Ishikawa (cell line): ENCODE measurements around the gene GPR153.

Experiments
- CEBPB ChIP-seq: IDR thresholded peaks from 2 replicates; pipeline ENCODE4 v1.6.1; 2012
- CREB1 ChIP-seq: IDR thresholded peaks from 2 replicates; pipeline ENCODE4 v1.6.1; 2012; ENCODE audit warnings: low read depth
- EGR1 ChIP-seq: IDR thresholded peaks from 2 replicates; pipeline ENCODE4 v1.6.1; 2012
- EP300 ChIP-seq: IDR thresholded peaks from 2 replicates; pipeline ENCODE4 v1.6.1; 2012; ENCODE audit warnings: borderline replicate concordance
- FOXM1 ChIP-seq: IDR thresholded peaks from 2 replicates; pipeline ENCODE4 v1.6.1; 2012; ENCODE audit warnings: low read depth, borderline replicate concordance
- RAD21 ChIP-seq: IDR thresholded peaks from 2 replicates; pipeline ENCODE4 v1.6.1; 2012; ENCODE audit warnings: low read depth
- TAF1 ChIP-seq: IDR thresholded peaks from 2 replicates; pipeline ENCODE4 v1.6.1; 2012; ENCODE audit warnings: low read depth, mild to moderate bottlenecking
- TEAD4 ChIP-seq: IDR thresholded peaks from 2 replicates; pipeline ENCODE4 v1.6.1; 2012
- YY1 ChIP-seq: IDR thresholded peaks from 2 replicates; pipeline ENCODE4 v1.6.1; 2012; ENCODE audit warnings: low read depth
- ZBTB7A ChIP-seq: IDR thresholded peaks from 2 replicates; pipeline ENCODE4 v1.6.1; 2012; ENCODE audit warnings: low read depth
- TF ChIP-seq, protein P1 (sequence below): IDR thresholded peaks from 2 replicates; pipeline ENCODE4 v1.6.1; 2012; ENCODE audit warnings: low read depth, mild to moderate bottlenecking
- TF ChIP-seq, protein P2 (sequence below): IDR thresholded peaks from 2 replicates; pipeline ENCODE4 v1.6.1; 2012

DNA sequence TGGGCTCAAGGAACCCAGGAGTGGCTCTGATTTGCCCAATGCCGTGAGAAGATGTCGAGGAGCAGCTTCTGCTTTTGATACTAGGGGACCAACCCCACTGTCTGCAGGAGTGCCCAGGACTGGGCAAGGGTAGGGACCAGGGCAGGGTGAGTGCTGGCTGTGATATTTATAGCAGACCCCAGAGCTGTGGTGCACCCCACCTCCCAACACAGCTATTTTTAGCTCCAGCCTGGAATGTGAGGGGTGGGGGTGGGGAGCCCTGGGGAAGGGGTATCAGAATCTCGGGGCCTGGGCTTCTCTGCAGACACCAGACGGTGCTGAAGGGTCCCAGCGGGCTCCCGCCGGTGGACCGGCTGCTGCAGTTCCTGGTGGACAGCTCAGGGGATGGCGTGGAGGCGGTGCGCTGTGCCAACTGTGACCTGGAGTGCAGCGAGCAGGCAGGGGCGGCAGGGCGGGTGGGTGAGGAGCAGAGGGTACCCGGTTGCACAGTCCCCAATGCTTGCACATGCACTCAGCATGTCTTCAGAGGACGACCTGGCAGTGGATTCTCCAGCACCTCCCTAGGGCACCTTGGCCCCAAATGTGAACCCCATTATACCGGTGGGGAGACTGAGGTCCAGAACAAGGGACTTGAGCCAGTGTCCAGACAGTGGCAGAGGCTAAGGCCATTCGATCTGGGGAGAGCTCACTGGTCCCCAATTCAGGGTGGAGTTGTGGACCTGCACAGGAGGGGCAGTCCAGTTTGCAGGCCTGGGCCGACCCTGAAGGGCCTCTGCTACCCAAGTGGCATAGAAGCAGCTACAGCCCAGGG lies 53.6 kb downstream of the GPR153 start:
- TF ChIP-seq EP300 (no peak), CEBPB (no peak), ZBTB7A (no peak), RAD21 (no peak), TAF1 (no peak), TEAD4 (no peak), YY1 (no peak), EGR1 (no peak), FOXM1 (no peak), CREB1 (no peak)
- TF ChIP-seq, protein P1, sequence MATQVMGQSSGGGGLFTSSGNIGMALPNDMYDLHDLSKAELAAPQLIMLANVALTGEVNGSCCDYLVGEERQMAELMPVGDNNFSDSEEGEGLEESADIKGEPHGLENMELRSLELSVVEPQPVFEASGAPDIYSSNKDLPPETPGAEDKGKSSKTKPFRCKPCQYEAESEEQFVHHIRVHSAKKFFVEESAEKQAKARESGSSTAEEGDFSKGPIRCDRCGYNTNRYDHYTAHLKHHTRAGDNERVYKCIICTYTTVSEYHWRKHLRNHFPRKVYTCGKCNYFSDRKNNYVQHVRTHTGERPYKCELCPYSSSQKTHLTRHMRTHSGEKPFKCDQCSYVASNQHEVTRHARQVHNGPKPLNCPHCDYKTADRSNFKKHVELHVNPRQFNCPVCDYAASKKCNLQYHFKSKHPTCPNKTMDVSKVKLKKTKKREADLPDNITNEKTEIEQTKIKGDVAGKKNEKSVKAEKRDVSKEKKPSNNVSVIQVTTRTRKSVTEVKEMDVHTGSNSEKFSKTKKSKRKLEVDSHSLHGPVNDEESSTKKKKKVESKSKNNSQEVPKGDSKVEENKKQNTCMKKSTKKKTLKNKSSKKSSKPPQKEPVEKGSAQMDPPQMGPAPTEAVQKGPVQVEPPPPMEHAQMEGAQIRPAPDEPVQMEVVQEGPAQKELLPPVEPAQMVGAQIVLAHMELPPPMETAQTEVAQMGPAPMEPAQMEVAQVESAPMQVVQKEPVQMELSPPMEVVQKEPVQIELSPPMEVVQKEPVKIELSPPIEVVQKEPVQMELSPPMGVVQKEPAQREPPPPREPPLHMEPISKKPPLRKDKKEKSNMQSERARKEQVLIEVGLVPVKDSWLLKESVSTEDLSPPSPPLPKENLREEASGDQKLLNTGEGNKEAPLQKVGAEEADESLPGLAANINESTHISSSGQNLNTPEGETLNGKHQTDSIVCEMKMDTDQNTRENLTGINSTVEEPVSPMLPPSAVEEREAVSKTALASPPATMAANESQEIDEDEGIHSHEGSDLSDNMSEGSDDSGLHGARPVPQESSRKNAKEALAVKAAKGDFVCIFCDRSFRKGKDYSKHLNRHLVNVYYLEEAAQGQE: no peak
- TF ChIP-seq, protein P2, sequence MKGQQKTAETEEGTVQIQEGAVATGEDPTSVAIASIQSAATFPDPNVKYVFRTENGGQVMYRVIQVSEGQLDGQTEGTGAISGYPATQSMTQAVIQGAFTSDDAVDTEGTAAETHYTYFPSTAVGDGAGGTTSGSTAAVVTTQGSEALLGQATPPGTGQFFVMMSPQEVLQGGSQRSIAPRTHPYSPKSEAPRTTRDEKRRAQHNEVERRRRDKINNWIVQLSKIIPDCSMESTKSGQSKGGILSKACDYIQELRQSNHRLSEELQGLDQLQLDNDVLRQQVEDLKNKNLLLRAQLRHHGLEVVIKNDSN: no peak
